GM11168 (cell line): ENCODE data around the gene TMEM52B.
"Not testable (repeated sequence)": the region's sequence is repeated elsewhere in the genome, so short reads cannot be mapped to it uniquely, and the experiment has no call there.

ENCODE experiments used
- in situ Hi-C: fragments of 300-500 bp; cut with MboI; formaldehyde crosslinking; loops from one replicate; pipeline ENCODE4 v1.12.0; 2022; ENCODE audit warnings: low sequenced_read_pairs; ENCODE audit not compliant: unreplicated experiment

Gene TMEM52B

GRCh38 chr12:10167599-10167998 is 11.2 kb upstream of the TMEM52B start:
- in situ Hi-C loops, result no loop called here

- in situ Hi-C loops, result no loop called here
Observed at GRCh38 chr12:10169104-10169503, 9.7 kb upstream of the TMEM52B start.

- in situ Hi-C loops, result no loop called here
Observed at GRCh38 chr12:10170216-10170615, 8.6 kb upstream of the TMEM52B start.

- in situ Hi-C loops, result no loop called here
Observed at GRCh38 chr12:10171973-10172728, 6.7 kb upstream of the TMEM52B start, which contains the start of gene OLR1. Gene OLR1, minus strand, starts transcription at chr12:10172132. Its CDS starts 55 bp downstream, at chr12:10172077.

- in situ Hi-C loops, result no loop called here
Observed at GRCh38 chr12:10174986-10175614, 3.7 kb upstream of the TMEM52B start.

GRCh38 chr12:10175846-10176636 is 2.8 kb upstream of the TMEM52B start:
- in situ Hi-C loops, result no loop called here

- in situ Hi-C loops, result no loop called here
Observed at GRCh38 chr12:10179776-10180181, 947 bp downstream of the TMEM52B start.

- in situ Hi-C loops, result no loop called here
Observed at GRCh38 chr12:10182354-10183049, 3.7 kb downstream of the TMEM52B start.

GRCh38 chr12:10184261-10184843 is 5.5 kb downstream of the TMEM52B start:
- in situ Hi-C loops, result no loop called here

GRCh38 chr12:10186299-10186698 is 7.5 kb downstream of the TMEM52B start:
- in situ Hi-C loops, result loop anchor here (5.0 kb wide), 1 partner anchor 34 kb away; no protein-coding TSS in a partner anchor

GRCh38 chr12:10186958-10187357 is 8.1 kb downstream of the TMEM52B start:
- in situ Hi-C loops, result loop anchor here (5.0 kb wide), 1 partner anchor 35 kb away; no protein-coding TSS in a partner anchor

- in situ Hi-C loops, result loop anchor here (5.0 kb wide), 1 partner anchor 37 kb away; no protein-coding TSS in a partner anchor
Observed at GRCh38 chr12:10189653-10190052, 10.8 kb downstream of the TMEM52B start.

GRCh38 chr12:10190558-10191388 is 11.9 kb downstream of the TMEM52B start:
- in situ Hi-C loops, result no loop called here

- in situ Hi-C loops, result no loop called here
Observed at GRCh38 chr12:10191865-10192264, 13.0 kb downstream of the TMEM52B start.

- in situ Hi-C loops, result no loop called here
Observed at GRCh38 chr12:10194160-10194670, 15.4 kb downstream of the TMEM52B start.

- in situ Hi-C loops, result no loop called here
Observed at GRCh38 chr12:10196210-10196609, 17.4 kb downstream of the TMEM52B start.

- in situ Hi-C loops, result no loop called here
Observed at GRCh38 chr12:10197879-10198278, 19.0 kb downstream of the TMEM52B start.

GRCh38 chr12:10204495-10204894 is 25.7 kb downstream of the TMEM52B start:
- in situ Hi-C loops, result not testable (repeated sequence)
